SK-N-SH treated with all-trans-retinoic acid at 6 μM for 48 hours (cell line): ENCODE measurements around the gene ATRAID.

Experiments
- ARNTL ChIP-seq: fragments of 450-650 bp; formaldehyde crosslinking; IDR thresholded peaks from 2 replicates; pipeline ENCODE4 v1.5.0; 2020; ENCODE audit warnings: low read depth, mild to moderate bottlenecking, moderate library complexity, borderline replicate concordance
- TF ChIP-seq, protein P1 (sequence below): fragments of 250-450 bp; sonication (Bioruptor Pico); IDR thresholded peaks from 2 replicates; pipeline ENCODE4 v1.5.1; 2020; ENCODE audit warnings: low read depth, mild to moderate bottlenecking, moderate library complexity

GRCh38 chr2:27245116-27245515 lies 33.3 kb downstream of the ATRAID start:
- TF ChIP-seq, protein P1, sequence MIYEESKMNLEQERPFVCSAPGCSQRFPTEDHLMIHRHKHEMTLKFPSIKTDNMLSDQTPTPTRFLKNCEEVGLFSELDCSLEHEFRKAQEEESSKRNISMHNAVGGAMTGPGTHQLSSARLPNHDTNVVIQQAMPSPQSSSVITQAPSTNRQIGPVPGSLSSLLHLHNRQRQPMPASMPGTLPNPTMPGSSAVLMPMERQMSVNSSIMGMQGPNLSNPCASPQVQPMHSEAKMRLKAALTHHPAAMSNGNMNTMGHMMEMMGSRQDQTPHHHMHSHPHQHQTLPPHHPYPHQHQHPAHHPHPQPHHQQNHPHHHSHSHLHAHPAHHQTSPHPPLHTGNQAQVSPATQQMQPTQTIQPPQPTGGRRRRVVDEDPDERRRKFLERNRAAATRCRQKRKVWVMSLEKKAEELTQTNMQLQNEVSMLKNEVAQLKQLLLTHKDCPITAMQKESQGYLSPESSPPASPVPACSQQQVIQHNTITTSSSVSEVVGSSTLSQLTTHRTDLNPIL = no peak
- no peak for TF ChIP-seq ARNTL (CRISPR knock-in tag)
